Vagina (tissue), 2 donors: ENCODE measurements around the gene DHRSX. TPM values are rescaled to one million over a fixed set of nuclear protein-coding genes. Genes with fewer than 3 reads are reported as not detected.

Experiments used
- DNase-seq, 2 donors: peaks; one replicate each; pipeline ENCODE4 v3.0.0-alpha.2; 2017; ENCODE audit errors: extremely low spot score in 2 of 2
- H3K27ac ChIP-seq: fragments of 200-600 bp; sonication (generic); one replicate; pipeline ENCODE4 v1.5.1; 2019
- H3K27me3 ChIP-seq: fragments of 200-600 bp; sonication (generic); one replicate; pipeline ENCODE4 v1.5.1; 2019
- H3K36me3 ChIP-seq, 2 donors: fragments of 200-600 bp; sonication (generic); one replicate each; pipeline ENCODE4 v1.5.1; 2017 to 2019
- H3K4me1 ChIP-seq: fragments of 200-600 bp; sonication (generic); one replicate; pipeline ENCODE4 v1.5.1; 2019
- H3K4me3 ChIP-seq, 2 donors: fragments of 200-600 bp; sonication (generic); 1 replicate in 1 of 2; 2 replicates in 1 of 2; pipeline ENCODE4 v1.5.1; 2016 to 2019
- H3K9me3 ChIP-seq: fragments of 200-600 bp; sonication (generic); one replicate; pipeline ENCODE4 v1.5.1; 2019
- CTCF ChIP-seq, 3 experiments: fragments of 450-650 bp in 2 of 3; fragments of 200-600 bp in 1 of 3; sonication (generic) in 1 of 3; IDR thresholded peaks; one replicate each; pipeline ENCODE4 v1.5.1; 2017 to 2019; ENCODE audit warnings: antibody characterized with exemption in 3 of 3, mild to moderate bottlenecking in 2 of 3, moderate library complexity in 2 of 3
- POLR2A ChIP-seq, 2 donors: fragments of 450-650 bp; IDR thresholded peaks; one replicate each; pipeline ENCODE4 v1.6.1; 2017; ENCODE audit warnings: antibody characterized with exemption in 2 of 2, mild to moderate bottlenecking in 2 of 2, moderate library complexity in 2 of 2
- POLR2AphosphoS5 ChIP-seq, 2 donors: sonication (generic); formaldehyde crosslinking; IDR thresholded peaks; one replicate each; pipeline ENCODE4 v1.9.0; 2017; ENCODE audit warnings: antibody characterized with exemption in 2 of 2, mild to moderate bottlenecking in 2 of 2, low read depth in 1 of 2; ENCODE audit not compliant: insufficient read depth in 1 of 2
- intact Hi-C: fragments of 100-400 bp; cut with DNase I; formaldehyde crosslinking; loops from one replicate; pipeline ENCODE4 v1.15.1; 2023
- total RNA-seq: library from RNA; depleted of rRNA; stranded (reverse); fragments of >200 nt; gene quantifications from one replicate; pipeline ENCODE4 v1.2.3, GENCODE V29; 2016

The DHRSX gene
- total RNA-seq, 1 donor from 2014 or later, result 26.0 TPM

- Histone ChIP-seq H3K4me1 (no peaks in the 10 kb centered on the region), H3K4me3 (no peak overlapping the region), H3K27me3 (no peaks in the 10 kb centered on the region), H3K9me3 (no peaks in the 10 kb centered on the region), H3K27ac (no peak overlapping the region), H3K36me3 (no peaks in the 10 kb centered on the region)
- intact Hi-C loops, result no loop called here
- TF ChIP-seq CTCF (IDR thresholded peaks at IDR 0.05), result no peak
- no peak for TF ChIP-seq POLR2AphosphoS5 (IDR thresholded peaks at IDR 0.05; ENCODE audit: insufficient read depth in 1 of 2, low read depth in 1 of 2)
- no peak for TF ChIP-seq POLR2A (IDR thresholded peaks at IDR 0.05)
- DNase-seq, result no peak
These were observed 315.3 kb downstream of the DHRSX start for GRCh38 chrX:2185341-2186082.

- Histone ChIP-seq H3K36me3 (no peaks in the 10 kb centered on the region), H3K9me3 (no peaks in the 10 kb centered on the region), H3K27me3 (no peaks in the 10 kb centered on the region), H3K27ac (no peak overlapping the region), H3K4me3 (no peak overlapping the region), H3K4me1 (no peaks in the 10 kb centered on the region)
- intact Hi-C loops, result no loop called here
- no peak for TF ChIP-seq CTCF (IDR thresholded peaks at IDR 0.05)
- no peak for TF ChIP-seq POLR2A (IDR thresholded peaks at IDR 0.05)
- TF ChIP-seq POLR2AphosphoS5 (IDR thresholded peaks at IDR 0.05; ENCODE audit: insufficient read depth in 1 of 2, low read depth in 1 of 2), result no peak
- no peak for DNase-seq
These were observed 316.7 kb downstream of the DHRSX start for GRCh38 chrX:2184089-2184488.

GRCh38 chrX:2183193-2183725 lies 317.5 kb downstream of the DHRSX start:
- intact Hi-C loops, result no loop called here
- Histone ChIP-seq H3K27me3 (no peaks in the 10 kb centered on the region), H3K4me3 (no peak overlapping the region), H3K9me3 (no peaks in the 10 kb centered on the region), H3K27ac (no peak overlapping the region), H3K4me1 (no peaks in the 10 kb centered on the region), H3K36me3 (no peaks in the 10 kb centered on the region)
- TF ChIP-seq POLR2AphosphoS5 (IDR thresholded peaks at IDR 0.05; ENCODE audit: insufficient read depth in 1 of 2, low read depth in 1 of 2), result no peak
- TF ChIP-seq POLR2A (IDR thresholded peaks at IDR 0.05), result no peak
- TF ChIP-seq CTCF (IDR thresholded peaks at IDR 0.05), result no peak
- no peak for DNase-seq

- Histone ChIP-seq H3K36me3 (no peaks in the 10 kb centered on the region), H3K9me3 (no peaks in the 10 kb centered on the region), H3K4me3 (no peak overlapping the region), H3K27me3 (no peaks in the 10 kb centered on the region), H3K27ac (no peak overlapping the region), H3K4me1 (no peaks in the 10 kb centered on the region)
- intact Hi-C loops, result no loop called here
- no peak for TF ChIP-seq CTCF (IDR thresholded peaks at IDR 0.05)
- no peak for TF ChIP-seq POLR2AphosphoS5 (IDR thresholded peaks at IDR 0.05; ENCODE audit: insufficient read depth in 1 of 2, low read depth in 1 of 2)
- TF ChIP-seq POLR2A (IDR thresholded peaks at IDR 0.05), result no peak
- no peak for DNase-seq
These were observed 323.2 kb downstream of the DHRSX start for GRCh38 chrX:2177541-2177940.

GRCh38 chrX:2176733-2177132 lies 324.0 kb downstream of the DHRSX start:
- intact Hi-C loops, result no loop called here
- H3K27me3 ChIP-seq, result no peaks in the 10 kb centered on the region
- no peaks in the 10 kb centered on the region for H3K9me3 ChIP-seq
- no peaks in the 10 kb centered on the region for H3K36me3 ChIP-seq
- no peak overlapping the region for H3K27ac ChIP-seq
- no peak for TF ChIP-seq POLR2AphosphoS5 (IDR thresholded peaks at IDR 0.05; ENCODE audit: insufficient read depth in 1 of 2, low read depth in 1 of 2)
- no peak for TF ChIP-seq CTCF (IDR thresholded peaks at IDR 0.05)
- H3K4me1 ChIP-seq, result no peaks in the 10 kb centered on the region
- H3K4me3 ChIP-seq, result no peak overlapping the region
- no peak for DNase-seq
